HepG2 (cell line): ENCODE results near the gene PPP1R13B. TPM values are rescaled to one million over a fixed set of nuclear protein-coding genes. Genes with fewer than 3 reads are reported as not detected.

Experiments used
- ATAD3A ChIP-seq: sonication (generic); formaldehyde crosslinking; IDR thresholded peaks from 2 replicates; pipeline ENCODE4 v1.4.0; 2020; ENCODE audit warnings: missing genetic modification reagents
- CC2D1A ChIP-seq: sonication (generic); formaldehyde crosslinking; IDR thresholded peaks from 2 replicates; pipeline ENCODE4 v1.8.1; 2023; ENCODE audit warnings: mild to moderate bottlenecking, missing genetic modification reagents
- GPBP1L1 ChIP-seq: sonication (generic); formaldehyde crosslinking; IDR thresholded peaks from 2 replicates; pipeline ENCODE4 v1.5.0; 2020; ENCODE audit warnings: mild to moderate bottlenecking, missing genetic modification reagents
- MAFK ChIP-seq, 2 experiments: IDR thresholded peaks in 1 of 2; conservative IDR thresholded peaks in 1 of 2; 2 replicates each; pipeline ENCODE4 v1.6.1; 2011; ENCODE audit warnings: improper control_type of control experiment in 2 of 2, low read length in 2 of 2
- MXD4 ChIP-seq: IDR thresholded peaks from 2 replicates; pipeline ENCODE4 v1.6.1; 2016; ENCODE audit warnings: mild to moderate bottlenecking, missing biosample characterization, missing genetic modification reagents
- POLR2AphosphoS5 ChIP-seq: IDR thresholded peaks from 2 replicates; pipeline ENCODE4 v1.6.1; 2012; ENCODE audit warnings: low read depth, low read length
- POLR2G ChIP-seq: fragments of 200-400 bp; formaldehyde crosslinking; IDR thresholded peaks from 2 replicates; pipeline ENCODE4 v1.6.1; 2018; ENCODE audit warnings: mild to moderate bottlenecking, low read depth, low read length, moderate library complexity
- PREB ChIP-seq: sonication (generic); formaldehyde crosslinking; IDR thresholded peaks from 2 replicates; pipeline ENCODE4 v1.4.0; 2020; ENCODE audit warnings: missing genetic modification reagents
- RARG ChIP-seq: sonication (generic); formaldehyde crosslinking; IDR thresholded peaks from 2 replicates; pipeline ENCODE4 v1.4.0; 2020; ENCODE audit warnings: low read depth, mild to moderate bottlenecking, missing genetic modification reagents
- SIX1 ChIP-seq: sonication (generic); formaldehyde crosslinking; IDR thresholded peaks from 2 replicates; pipeline ENCODE4 v1.4.0; 2020; ENCODE audit warnings: missing genetic modification reagents, borderline replicate concordance
- SKIL ChIP-seq: sonication (generic); formaldehyde crosslinking; IDR thresholded peaks from 2 replicates; pipeline ENCODE4 v1.8.0; 2022; ENCODE audit warnings: missing genetic modification reagents, mild to moderate bottlenecking, moderate library complexity, borderline replicate concordance
- SP2 ChIP-seq: sonication (generic); formaldehyde crosslinking; IDR thresholded peaks from 2 replicates; pipeline ENCODE4 v1.5.1; 2020; ENCODE audit warnings: mild to moderate bottlenecking, missing genetic modification reagents
- ZNF264 ChIP-seq: sonication (generic); formaldehyde crosslinking; IDR thresholded peaks from 2 replicates; pipeline ENCODE4 v1.4.0; 2020; ENCODE audit warnings: missing genetic modification reagents
- ZNF274 ChIP-seq: sonication (generic); formaldehyde crosslinking; IDR thresholded peaks from 2 replicates; pipeline ENCODE4 v1.5.1; 2020; ENCODE audit warnings: mild to moderate bottlenecking, missing genetic modification reagents
- ZNF362 ChIP-seq: sonication (generic); formaldehyde crosslinking; IDR thresholded peaks from 2 replicates; pipeline ENCODE4 v1.4.0; 2020; ENCODE audit warnings: missing genetic modification reagents, mild to moderate bottlenecking, borderline replicate concordance
- ZNF513 ChIP-seq: sonication (generic); formaldehyde crosslinking; conservative IDR thresholded peaks from 2 replicates; pipeline ENCODE4 v1.5.0; 2020; ENCODE audit warnings: missing genetic modification reagents
- ZNF557 ChIP-seq: sonication (generic); formaldehyde crosslinking; IDR thresholded peaks from 2 replicates; pipeline ENCODE4 v1.4.0; 2020; ENCODE audit warnings: missing genetic modification reagents
- ZNF570 ChIP-seq: sonication (generic); formaldehyde crosslinking; IDR thresholded peaks from 2 replicates; pipeline ENCODE4 v1.4.0; 2020; ENCODE audit warnings: mild to moderate bottlenecking, missing genetic modification reagents, borderline replicate concordance
- ZNF589 ChIP-seq: sonication (generic); formaldehyde crosslinking; conservative IDR thresholded peaks from 2 replicates; pipeline ENCODE4 v1.8.0; 2022; ENCODE audit warnings: mild to moderate bottlenecking, moderate library complexity, missing genetic modification reagents
- ZNF644 ChIP-seq: IDR thresholded peaks from 2 replicates; pipeline ENCODE4 v1.6.1; 2016; ENCODE audit warnings: low read depth
- ZNF780A ChIP-seq: sonication (generic); formaldehyde crosslinking; IDR thresholded peaks from 2 replicates; pipeline ENCODE4 v1.8.0; 2022; ENCODE audit warnings: mild to moderate bottlenecking, missing genetic modification reagents, moderate library complexity
- ZSCAN20 ChIP-seq: sonication (generic); formaldehyde crosslinking; IDR thresholded peaks from 2 replicates; pipeline ENCODE4 v1.4.0; 2020; ENCODE audit warnings: missing genetic modification reagents, mild to moderate bottlenecking, borderline replicate concordance
- ZSCAN9 ChIP-seq: IDR thresholded peaks from 2 replicates; pipeline ENCODE4 v1.6.1; 2016; ENCODE audit warnings: borderline replicate concordance
- polyA plus RNA-seq, 8 experiments: library from polyadenylated mRNA; depleted of rRNA in 3 of 8; stranded (reverse) in 7 of 8; unstranded in 1 of 8; fragments of >200 nt; fragmentation: Illumina TruSeq in 4 of 8; extraction: Trizol in 4 of 8; gene quantifications; 2 replicates each; pipeline versions ENCODE4 v1.2.1 to v1.2.3, GENCODE V29; 2011 to 2016; ENCODE audit warnings: low read depth in 4 of 8, missing spikeins in 1 of 8, mixed read lengths in 1 of 8; ENCODE audit not compliant: insufficient read depth in 1 of 8
- total RNA-seq, 5 experiments: library from RNA; depleted of rRNA; stranded (reverse); fragments of >200 nt; fragmentation: Illumina TruSeq; extraction: Trizol; gene quantifications; 2 replicates each; pipeline ENCODE4 v1.2.3, GENCODE V29; 2016; ENCODE audit warnings: low read depth in 1 of 5

PPP1R13B gene
- total and polyA plus RNA-seq, 2 of the 13 experiments (the other 11 are each of a cell fraction or from before 2014, with no cell fraction given): 4.6 to 9.4 TPM

- TF ChIP-seq SP2 (peak; percentile 97), SKIL (CRISPR knock-in tag) (no peak), MXD4 (peak; percentile 77), MAFK (conservative IDR thresholded peaks at IDR 0.05 in 1 of 2, IDR thresholded peaks at IDR 0.05 in 1 of 2; ENCODE audit: low read length in 2 of 2) (no peak), ZNF362 (CRISPR knock-in tag) (no peak), ZNF513 (CRISPR knock-in tag) (0 out of 2 replicates have a peak, but pooled peaks have one; percentile 14), RARG (CRISPR knock-in tag) (no peak), ZNF644 (CRISPR knock-in tag) (no peak), ATAD3A (CRISPR knock-in tag) (no peak), ZNF274 (CRISPR knock-in tag) (no peak), ZNF264 (CRISPR knock-in tag) (no peak), ZSCAN9 (no peak), ZSCAN20 (CRISPR knock-in tag) (no peak; the same call in 1 of the 2 replicates), PREB (no peak), SIX1 (CRISPR knock-in tag) (no peak), GPBP1L1 (CRISPR knock-in tag) (no peak), CC2D1A (CRISPR knock-in tag) (no peak), ZNF780A (CRISPR knock-in tag) (no peak), ZNF557 (CRISPR knock-in tag) (no peak), POLR2G (peak; percentile 77), POLR2AphosphoS5 (peak; percentile 42), ZNF570 (CRISPR knock-in tag) (no peak), ZNF589 (CRISPR knock-in tag) (peak; percentile 16; the same call in 1 of the 2 replicates)
Measured at GRCh38 chr14:103715052-103716000, 132.0 kb downstream of the PPP1R13B start, which contains the start of the genes XRCC3 and ZFYVE21 (continued).
